CD14-positive monocyte (primary cell): Measurements from ENCODE around the gene LCE4A. TPM values are rescaled to one million over a fixed set of nuclear protein-coding genes. Genes with fewer than 3 reads are reported as not detected.

Experiments
- DNase-seq, 3 donors: peaks; one replicate each; pipeline ENCODE4 v3.0.0-alpha.2; 2011 to 2022
- H2AFZ ChIP-seq: 2 replicates; pipeline ENCODE4 v1.6.0; 2012; ENCODE audit warnings: mild to moderate bottlenecking, low read depth, low read length, inconsistent platforms; ENCODE audit not compliant: insufficient read depth, poor library complexity, severe bottlenecking
- H3K27ac ChIP-seq, 2 donors: 1 replicate in 1 of 2; 2 replicates in 1 of 2; pipeline ENCODE4 v1.5.1; 2012 to 2013; ENCODE audit warnings: low read length in 2 of 2, control low read depth in 1 of 2, inconsistent platforms in 1 of 2, low read depth in 1 of 2, mild to moderate bottlenecking in 1 of 2
- H3K27me3 ChIP-seq, 2 donors: one replicate each; pipeline versions ENCODE4 v1.6.0 to v1.6.1; 2011 to 2013; ENCODE audit warnings: low read length in 2 of 2; ENCODE audit not compliant: control insufficient read depth in 2 of 2, insufficient read depth in 2 of 2
- H3K36me3 ChIP-seq, 2 donors: replicated peaks in 1 of 2; 1 replicate in 1 of 2; 2 replicates in 1 of 2; pipeline versions ENCODE4 v1.5.1 to v1.6.1; 2012 to 2013; ENCODE audit warnings: low read length in 2 of 2, control low read depth in 1 of 2, inconsistent platforms in 1 of 2, mild to moderate bottlenecking in 1 of 2; ENCODE audit not compliant: insufficient read depth in 2 of 2, control insufficient read depth in 1 of 2
- H3K4me1 ChIP-seq, 2 donors: 1 replicate in 1 of 2; 2 replicates in 1 of 2; pipeline versions ENCODE4 v1.5.1 to v1.6.1; 2012 to 2013; ENCODE audit warnings: low read length in 2 of 2, control low read depth in 1 of 2, inconsistent platforms in 1 of 2, mild to moderate bottlenecking in 1 of 2, moderate library complexity in 1 of 2; ENCODE audit not compliant: insufficient read depth in 2 of 2, control insufficient read depth in 1 of 2
- H3K4me2 ChIP-seq: replicated peaks from 2 replicates; pipeline ENCODE3; 2012; ENCODE audit warnings: low read length, moderate library complexity, mild to moderate bottlenecking; ENCODE audit not compliant: poor library complexity, severe bottlenecking; ENCODE audit errors: extremely low read depth
- H3K4me3 ChIP-seq, 3 experiments: fragments of 200-600 bp in 1 of 3; sonication (generic) in 1 of 3; replicated peaks in 1 of 3; 1 replicate in 2 of 3; 2 replicates in 1 of 3; pipeline ENCODE4 v1.5.1; 2011 to 2013; ENCODE audit warnings: low read length in 3 of 3, mild to moderate bottlenecking in 3 of 3, control low read depth in 2 of 3, low read depth in 2 of 3, inconsistent platforms in 1 of 3, moderate library complexity in 1 of 3
- H3K79me2 ChIP-seq: 2 replicates; pipeline ENCODE4 v1.6.0; 2012; ENCODE audit warnings: mild to moderate bottlenecking, control low read depth, inconsistent platforms, low read length, moderate library complexity; ENCODE audit not compliant: insufficient read depth
- H3K9ac ChIP-seq: 2 replicates; pipeline ENCODE4 v1.6.0; 2017; ENCODE audit warnings: low read length, mild to moderate bottlenecking; ENCODE audit not compliant: insufficient read depth, poor library complexity, severe bottlenecking
- H3K9me3 ChIP-seq, 2 donors: replicated peaks in 1 of 2; 1 replicate in 1 of 2; 2 replicates in 1 of 2; pipeline versions ENCODE4 v1.5.1 to v1.6.1; 2012 to 2013; ENCODE audit warnings: low read length in 2 of 2, control low read depth in 1 of 2; ENCODE audit not compliant: control insufficient read depth in 1 of 2, insufficient read depth in 1 of 2
- H4K20me1 ChIP-seq: 2 replicates; pipeline ENCODE4 v1.6.0; 2012; ENCODE audit warnings: mild to moderate bottlenecking, low read length, control low read depth, moderate library complexity; ENCODE audit not compliant: insufficient read depth
- H3K27ac Mint-ChIP-seq, 7 donors: one replicate each; pipeline ENCODE4 v1.8.0; 2020; ENCODE audit warnings: mild to moderate bottlenecking in 7 of 7, mixed read lengths in 7 of 7, moderate library complexity in 6 of 7, inconsistent platforms in 2 of 7
- H3K27me3 Mint-ChIP-seq, 3 donors: one replicate each; pipeline ENCODE4 v1.8.0; 2021 to 2022; ENCODE audit warnings: low read depth in 3 of 3, mild to moderate bottlenecking in 3 of 3, mixed read lengths in 3 of 3, moderate library complexity in 3 of 3, inconsistent platforms in 1 of 3
- H3K36me3 Mint-ChIP-seq, 2 donors: one replicate each; pipeline ENCODE4 v1.8.0; 2020; ENCODE audit warnings: mixed read lengths in 2 of 2, inconsistent platforms in 1 of 2, mild to moderate bottlenecking in 1 of 2
- H3K4me1 Mint-ChIP-seq: one replicate; pipeline ENCODE4 v1.8.0; 2020; ENCODE audit warnings: mild to moderate bottlenecking, mixed read lengths
- H3K4me3 Mint-ChIP-seq, 2 donors: one replicate each; pipeline ENCODE4 v1.8.0; 2020; ENCODE audit warnings: mild to moderate bottlenecking in 2 of 2, mixed read lengths in 2 of 2, moderate library complexity in 1 of 2
- H3K9me3 Mint-ChIP-seq, 7 donors: one replicate each; pipeline ENCODE4 v1.8.0; 2020 to 2022; ENCODE audit warnings: mixed read lengths in 7 of 7, mild to moderate bottlenecking in 6 of 7, moderate library complexity in 6 of 7, inconsistent platforms in 2 of 7
- WGBS: methylation state at CpG from one replicate; pipeline ENCODE4 v1.1.5; 2013; ENCODE audit warnings: missing lambda C conversion rate; ENCODE audit not compliant: insufficient coverage; 5-methylcytosine and 5-hydroxymethylcytosine counted together
- intact Hi-C, 2 donors: fragments of 100-400 bp; cut with micrococcal nuclease; formaldehyde crosslinking; loops; one replicate each; pipeline versions ENCODE4 v1.15.0 to v1.15.1; 2023
- polyA plus RNA-seq, 3 donors: library from polyadenylated mRNA; depleted of rRNA in 1 of 3; unstranded in 2 of 3; stranded (reverse) in 1 of 3; fragments of 300-500 nt in 2 of 3; fragments of >200 nt in 1 of 3; fragmentation: Illumina TruSeq in 2 of 3; gene quantifications; 1 replicate in 2 of 3; 2 replicates in 1 of 3; pipeline ENCODE4 v1.2.3, GENCODE V29; 2012 to 2021
- TF ChIP-seq, protein P1 (sequence below): fragments of 200-600 bp; IDR thresholded peaks from one replicate; pipeline ENCODE4 v1.8.0; 2022; ENCODE audit warnings: antibody characterized with exemption, mild to moderate bottlenecking

LCE4A gene
- polyA plus RNA-seq, 3 donors, result not detected

DNA sequence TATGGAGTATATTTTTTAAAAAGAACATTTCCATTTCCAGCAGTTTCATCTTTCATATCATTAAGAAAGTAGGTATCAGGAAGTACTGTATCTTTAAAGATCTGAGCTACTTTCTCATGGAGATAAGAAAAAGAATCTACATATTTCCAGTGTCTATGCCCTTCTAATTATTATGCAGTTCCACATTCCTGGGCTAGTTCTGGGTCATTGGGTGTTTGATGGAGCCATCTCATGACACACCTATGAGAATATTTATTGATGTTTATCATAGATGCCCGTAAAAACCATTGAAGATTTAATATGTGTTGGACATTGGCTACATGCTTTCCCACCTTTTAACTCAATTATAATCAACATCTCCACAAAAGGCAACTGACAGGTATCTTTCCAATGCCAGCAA, 21.0 kb downstream of the LCE4A start:
- H3K4me1 ChIP-seq, result no peaks in the 10 kb centered on the region
- no peaks in the 10 kb centered on the region for H3K36me3 Mint-ChIP-seq
- no peaks in the 10 kb centered on the region for H3K36me3 ChIP-seq
- intact Hi-C loops, result no loop called here
- no peak overlapping the region for H3K4me2 ChIP-seq
- DNase-seq, result no peak
- TF ChIP-seq, protein P1, sequence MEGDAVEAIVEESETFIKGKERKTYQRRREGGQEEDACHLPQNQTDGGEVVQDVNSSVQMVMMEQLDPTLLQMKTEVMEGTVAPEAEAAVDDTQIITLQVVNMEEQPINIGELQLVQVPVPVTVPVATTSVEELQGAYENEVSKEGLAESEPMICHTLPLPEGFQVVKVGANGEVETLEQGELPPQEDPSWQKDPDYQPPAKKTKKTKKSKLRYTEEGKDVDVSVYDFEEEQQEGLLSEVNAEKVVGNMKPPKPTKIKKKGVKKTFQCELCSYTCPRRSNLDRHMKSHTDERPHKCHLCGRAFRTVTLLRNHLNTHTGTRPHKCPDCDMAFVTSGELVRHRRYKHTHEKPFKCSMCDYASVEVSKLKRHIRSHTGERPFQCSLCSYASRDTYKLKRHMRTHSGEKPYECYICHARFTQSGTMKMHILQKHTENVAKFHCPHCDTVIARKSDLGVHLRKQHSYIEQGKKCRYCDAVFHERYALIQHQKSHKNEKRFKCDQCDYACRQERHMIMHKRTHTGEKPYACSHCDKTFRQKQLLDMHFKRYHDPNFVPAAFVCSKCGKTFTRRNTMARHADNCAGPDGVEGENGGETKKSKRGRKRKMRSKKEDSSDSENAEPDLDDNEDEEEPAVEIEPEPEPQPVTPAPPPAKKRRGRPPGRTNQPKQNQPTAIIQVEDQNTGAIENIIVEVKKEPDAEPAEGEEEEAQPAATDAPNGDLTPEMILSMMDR, result no peak
- WGBS, result no CpG with 5 or more reads among the region's 1 CpG
- peaks cover 2 to 11% (median 6%) of the 10 kb centered on the region in 3 donors for H3K27me3 Mint-ChIP-seq
- no peaks in the 10 kb centered on the region for H4K20me1 ChIP-seq
- H3K9me3 ChIP-seq, result no peaks in the 10 kb centered on the region
- H3K27ac Mint-ChIP-seq, result no peak overlapping the region
- no peak overlapping the region for H3K27ac ChIP-seq
- no peak overlapping the region for H2AFZ ChIP-seq
- H3K9me3 Mint-ChIP-seq, result no peaks in the 10 kb centered on the region
- H3K4me3 Mint-ChIP-seq, result no peak overlapping the region
- no peaks in the 10 kb centered on the region for H3K4me1 Mint-ChIP-seq
- H3K9ac ChIP-seq, result no peak overlapping the region
- H3K4me3 ChIP-seq, result no peak overlapping the region
- no peaks in the 10 kb centered on the region for H3K79me2 ChIP-seq
- no peaks in the 10 kb centered on the region for H3K27me3 ChIP-seq

DNA sequence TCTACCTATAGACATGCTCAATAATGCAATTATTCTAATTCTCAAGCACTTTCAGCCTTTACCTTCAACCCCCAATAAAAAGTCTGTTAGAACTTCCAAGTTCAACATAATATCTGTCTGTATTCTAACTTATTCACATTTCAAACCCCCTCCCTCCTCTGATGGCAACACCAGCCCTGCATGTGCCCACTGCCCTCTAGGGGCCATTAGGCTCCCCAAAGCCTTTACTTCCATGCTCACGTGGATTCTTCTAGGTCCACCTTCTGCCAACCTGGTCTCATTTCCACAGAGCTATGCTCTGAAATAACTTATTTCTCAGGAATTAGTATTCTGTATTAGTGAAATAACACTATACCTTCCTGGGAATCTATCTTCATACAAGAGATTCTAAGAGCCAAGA, 27.7 kb downstream of the LCE4A start:
- H3K27me3 ChIP-seq, result peaks cover 0 to 2% of the 10 kb centered on the region in 2 donors
- H3K9ac ChIP-seq, result no peak overlapping the region
- Mint-ChIP-seq H3K4me3 (no peak overlapping the region), H3K36me3 (no peaks in the 10 kb centered on the region), H3K27me3 (peaks cover 10 to 23% (median 13%) of the 10 kb centered on the region in 3 donors), H3K27ac (peak overlapping the region in 1 of 7 donors; percentile 41), H3K9me3 (no peaks in the 10 kb centered on the region), H3K4me1 (no peaks in the 10 kb centered on the region)
- no peak overlapping the region for H3K4me3 ChIP-seq
- H3K36me3 ChIP-seq, result no peaks in the 10 kb centered on the region
- intact Hi-C loops, result no loop called here
- no CpG with 5 or more reads among the region's 1 CpG for WGBS
- no peaks in the 10 kb centered on the region for H3K9me3 ChIP-seq
- TF ChIP-seq, protein P1, result no peak
- no peaks in the 10 kb centered on the region for H3K4me1 ChIP-seq
- H3K4me2 ChIP-seq, result no peak overlapping the region
- H3K27ac ChIP-seq, result no peak overlapping the region
- H4K20me1 ChIP-seq, result no peaks in the 10 kb centered on the region
- no peak overlapping the region for H2AFZ ChIP-seq
- no peak for DNase-seq
- H3K79me2 ChIP-seq, result no peaks in the 10 kb centered on the region
